Ovary (tissue), 9 donors: ENCODE results near the gene MBD1. TPM values are rescaled to one million over a fixed set of nuclear protein-coding genes. Genes with fewer than 3 reads are reported as not detected.

ENCODE experiments used
- DNase-seq, 5 donors: peaks; one replicate each; pipeline ENCODE4 v3.0.0-alpha.2; 2019 to 2020
- H3K27ac ChIP-seq, 2 donors: fragments of 200-600 bp; one replicate each; pipeline versions ENCODE4 v1.5.1 to v1.8.0; 2019 to 2022
- H3K27me3 ChIP-seq: fragments of 200-600 bp; one replicate; pipeline ENCODE4 v1.8.0; 2022
- H3K36me3 ChIP-seq: fragments of 200-600 bp; sonication (generic); one replicate; pipeline ENCODE4 v1.5.1; 2019
- H3K4me1 ChIP-seq: one replicate; pipeline ENCODE4 v1.8.1; 2013; ENCODE audit warnings: mild to moderate bottlenecking, moderate library complexity; ENCODE audit not compliant: insufficient read depth
- H3K4me3 ChIP-seq: fragments of 200-600 bp; sonication (generic); one replicate; pipeline ENCODE4 v1.5.1; 2017
- H3K9me3 ChIP-seq, 2 donors: fragments of 200-600 bp in 1 of 2; sonication (generic) in 1 of 2; one replicate each; pipeline versions ENCODE4 v1.5.1 to v1.8.1; 2013 to 2019; ENCODE audit warnings: mild to moderate bottlenecking in 1 of 2, moderate library complexity in 1 of 2
- EP300 ChIP-seq: sonication (generic); formaldehyde crosslinking; IDR thresholded peaks from one replicate; pipeline ENCODE4 v1.6.1; 2017; ENCODE audit warnings: antibody characterized with exemption
- POLR2A ChIP-seq: fragments of 450-650 bp; IDR thresholded peaks from one replicate; pipeline ENCODE4 v1.6.1; 2017; ENCODE audit warnings: antibody characterized with exemption, mild to moderate bottlenecking, moderate library complexity
- WGBS, 3 donors: extraction: QIAGEN DNeasy Blood & Tissue Kit in 1 of 3; methylation state at CpG; one replicate each; pipeline versions ENCODE4 v1.1.5 to v1.1.7; 2013 to 2017; 5-methylcytosine and 5-hydroxymethylcytosine counted together
- intact Hi-C, 4 donors: fragments of 100-400 bp; cut with DNase I; formaldehyde crosslinking; loops; one replicate each; pipeline versions ENCODE4 v1.11.0 to v1.15.1; 2022 to 2023
- polyA plus RNA-seq, 2 donors: library from polyadenylated mRNA; stranded (reverse); fragments of 200-250 nt in 1 of 2; fragments of 350-450 nt in 1 of 2; fragmentation: Illumina TruSeq in 1 of 2; extraction: RNeasy Lipid Tissue Mini Kit (QIAGEN cat#74804) in 1 of 2; gene quantifications; one replicate each; pipeline ENCODE4 v1.2.3, GENCODE V29; 2013 to 2014
- total RNA-seq, 7 donors: library from RNA; depleted of rRNA in 2 of 7; stranded (reverse); fragments of >200 nt in 2 of 7; fragmentation: NEBNext Ultra II Directional in 3 of 7; extraction: Animal tissue kit (Norgen Biotek cat#: 25700) in 3 of 7; gene quantifications; one replicate each; pipeline versions ENCODE4 v1.1.0 to v1.2.4, GENCODE V29; 2016 to 2023
- TF ChIP-seq, protein P1 (sequence below), 3 donors: fragments of 450-650 bp in 2 of 3; fragments of 200-600 bp in 1 of 3; IDR thresholded peaks; one replicate each; pipeline versions ENCODE4 v1.5.1 to v1.8.0; 2016 to 2022; ENCODE audit warnings: antibody characterized with exemption in 3 of 3, mild to moderate bottlenecking in 1 of 3
- donor health status: DM: no; HTN: no; CAD: no; lungs with moderate emphysema.
- donor health status: DM: no; HTN: no; CAD: no.
- donor health status: Bipolar disorder and iron deficiency.
- donor health status: DM: yes; HTN: yes; CAD: no.
- donor health status: DM: no; HTN: no; CAD: no.
- donor health status: DM: yes; HTN: yes; CAD: no.

Gene MBD1
- total and polyA plus RNA-seq, 9 donors: 30.1 to 78.5 (median 61.1) TPM

- Histone ChIP-seq H3K27me3 (no peaks in the 10 kb centered on the region), H3K4me1 (peaks cover 13% of the 10 kb centered on the region), H3K4me3 (peak overlapping the region; percentile 95), H3K36me3 (no peaks in the 10 kb centered on the region), H3K27ac (peak overlapping the region; percentile 75 to 84), H3K9me3 (no peaks in the 10 kb centered on the region)
- DNase-seq: peak in 1 of 5 donors; percentile 28
- TF ChIP-seq EP300: no peak
- TF ChIP-seq, protein P1, sequence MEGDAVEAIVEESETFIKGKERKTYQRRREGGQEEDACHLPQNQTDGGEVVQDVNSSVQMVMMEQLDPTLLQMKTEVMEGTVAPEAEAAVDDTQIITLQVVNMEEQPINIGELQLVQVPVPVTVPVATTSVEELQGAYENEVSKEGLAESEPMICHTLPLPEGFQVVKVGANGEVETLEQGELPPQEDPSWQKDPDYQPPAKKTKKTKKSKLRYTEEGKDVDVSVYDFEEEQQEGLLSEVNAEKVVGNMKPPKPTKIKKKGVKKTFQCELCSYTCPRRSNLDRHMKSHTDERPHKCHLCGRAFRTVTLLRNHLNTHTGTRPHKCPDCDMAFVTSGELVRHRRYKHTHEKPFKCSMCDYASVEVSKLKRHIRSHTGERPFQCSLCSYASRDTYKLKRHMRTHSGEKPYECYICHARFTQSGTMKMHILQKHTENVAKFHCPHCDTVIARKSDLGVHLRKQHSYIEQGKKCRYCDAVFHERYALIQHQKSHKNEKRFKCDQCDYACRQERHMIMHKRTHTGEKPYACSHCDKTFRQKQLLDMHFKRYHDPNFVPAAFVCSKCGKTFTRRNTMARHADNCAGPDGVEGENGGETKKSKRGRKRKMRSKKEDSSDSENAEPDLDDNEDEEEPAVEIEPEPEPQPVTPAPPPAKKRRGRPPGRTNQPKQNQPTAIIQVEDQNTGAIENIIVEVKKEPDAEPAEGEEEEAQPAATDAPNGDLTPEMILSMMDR (IDR thresholded peaks at IDR 0.05): no peak
- TF ChIP-seq POLR2A: no peak
- WGBS, 3 donors: 26 to 35% (median 30%) methylated on average over 32 to 35 of the region's 35 CpGs
- intact Hi-C loops: loop anchor here in 1 of 4 donors (10.0 kb wide), 1 partner anchor 787 kb away; the partner anchor contains the start of gene RPL17
These were observed 723 bp upstream of the MBD1 start for GRCh38 chr18:50281972-50282520.

DNA sequence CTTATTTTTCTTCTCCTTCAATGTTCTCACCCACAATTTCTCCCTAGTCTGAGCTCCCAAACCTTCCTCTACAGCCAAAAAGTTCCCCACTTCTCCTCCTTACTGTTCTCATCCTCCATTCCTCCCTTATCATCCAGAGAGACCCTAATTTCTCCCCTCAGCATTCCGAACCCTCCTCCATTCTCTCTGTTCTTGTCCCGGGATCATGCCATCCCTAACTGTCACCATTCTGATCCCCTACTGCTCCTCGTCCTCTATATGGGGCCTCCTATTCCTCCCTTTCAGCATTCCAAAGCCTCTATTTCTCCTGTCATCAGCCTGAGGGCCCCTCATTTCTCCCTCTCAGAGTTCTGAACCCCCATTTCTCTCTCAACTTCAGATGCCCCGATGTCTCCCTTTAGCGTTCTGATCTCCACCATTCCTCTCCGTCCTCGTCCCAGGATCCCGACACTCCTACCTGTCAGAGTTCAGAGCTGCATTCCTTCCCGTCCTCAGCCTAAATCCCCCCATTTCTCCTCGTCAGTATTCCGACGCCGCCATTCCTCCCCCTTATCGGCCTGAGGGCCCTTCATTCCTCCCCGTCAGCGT, 522 bp downstream of the MBD1 start:
- no peak for TF ChIP-seq EP300
- no peak for TF ChIP-seq POLR2A
- H3K36me3 ChIP-seq: no peaks in the 10 kb centered on the region
- peak overlapping the region; percentile 95 for H3K4me3 ChIP-seq
- DNase-seq: no peak
- H3K27me3 ChIP-seq: no peaks in the 10 kb centered on the region
- peaks cover 8% of the 10 kb centered on the region for H3K4me1 ChIP-seq
- H3K9me3 ChIP-seq: no peaks in the 10 kb centered on the region
- intact Hi-C loops: loop anchor here in 1 of 4 donors (10.0 kb wide), 1 partner anchor 786 kb away; the partner anchor contains the start of gene RPL17
- 0 to 1% (median 1%) methylated on average over 16 of the region's 16 CpGs for WGBS, 3 donors
- H3K27ac ChIP-seq: peak overlapping the region; percentile 60 to 84

GRCh38 chr18:50279752-50280151, 1.6 kb downstream of the MBD1 start:
- H3K27ac ChIP-seq: no peak overlapping the region
- intact Hi-C loops: loop anchor here in 1 of 4 donors (10.0 kb wide), 1 partner anchor 785 kb away; the partner anchor contains the start of gene RPL17

DNA sequence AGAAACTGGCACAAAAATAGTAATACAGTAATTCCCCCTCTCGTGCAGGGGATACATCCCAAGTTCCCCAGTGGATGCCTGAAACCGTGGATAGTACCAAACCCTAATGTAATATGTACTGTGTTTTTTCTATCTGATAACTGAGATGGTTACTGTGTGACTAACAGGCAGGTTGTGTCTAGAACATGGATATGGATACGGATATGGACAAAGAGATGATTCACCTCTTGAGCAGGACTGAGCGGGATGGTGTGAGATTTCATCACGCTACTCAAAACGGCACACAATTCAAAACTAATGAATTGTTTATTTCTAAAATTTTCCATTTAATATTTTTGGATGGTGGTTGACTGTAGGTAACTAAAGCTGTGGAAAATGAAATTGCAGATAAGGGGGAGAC, 3.4 kb downstream of the MBD1 start:
- Histone ChIP-seq H3K9me3 (no peaks in the 10 kb centered on the region), H3K27ac (no peak overlapping the region), H3K4me1 (peaks cover 8% of the 10 kb centered on the region), H3K36me3 (peaks cover 4% of the 10 kb centered on the region), H3K27me3 (no peaks in the 10 kb centered on the region), H3K4me3 (no peak overlapping the region)
- no peak for DNase-seq
- intact Hi-C loops: no loop called here
- TF ChIP-seq POLR2A: no peak
- TF ChIP-seq, protein P1 (IDR thresholded peaks at IDR 0.05): no peak
- no peak for TF ChIP-seq EP300
- WGBS, 3 donors: 77 to 86% (median 84%) methylated on average over 6 of the region's 6 CpGs

More at GRCh38 chr18:50279752-50280151, 1.6 kb downstream of the MBD1 start:
- WGBS, 3 donors: 91 to 96% (median 95%) methylated on average over 7 of the region's 7 CpGs
- peaks cover 8% of the 10 kb centered on the region for H3K4me1 ChIP-seq
- no peaks in the 10 kb centered on the region for H3K27me3 ChIP-seq
- H3K4me3 ChIP-seq: no peak overlapping the region
- no peak for DNase-seq
- H3K36me3 ChIP-seq: no peaks in the 10 kb centered on the region
- TF ChIP-seq EP300 (no peak), POLR2A (no peak)
- TF ChIP-seq, protein P1 (IDR thresholded peaks at IDR 0.05): no peak
- no peaks in the 10 kb centered on the region for H3K9me3 ChIP-seq

- no peaks in the 10 kb centered on the region for H3K27me3 ChIP-seq
- 77 to 86% (median 81%) methylated on average over 4 of the region's 4 CpGs for WGBS, 3 donors
- H3K4me1 ChIP-seq: peaks cover 8% of the 10 kb centered on the region
- H3K9me3 ChIP-seq: no peaks in the 10 kb centered on the region
- peaks cover 4% of the 10 kb centered on the region for H3K36me3 ChIP-seq
- H3K27ac ChIP-seq: no peak overlapping the region
- intact Hi-C loops: no loop called here
- H3K4me3 ChIP-seq: no peak overlapping the region
- no peak for DNase-seq
- TF ChIP-seq, protein P1 (IDR thresholded peaks at IDR 0.05): no peak
- no peak for TF ChIP-seq EP300
- no peak for TF ChIP-seq POLR2A
These were observed 4.9 kb downstream of the MBD1 start for GRCh38 chr18:50276452-50276851.
